T47D (cell line): ENCODE measurements around the gene IFNGR1.

Experiments
- DNase-seq, 2 experiments: peaks; one replicate each; pipeline versions ENCODE4 v3.0.0 to v3.0.0-alpha.2; 2011 to 2012; ENCODE audit warnings: low read depth in 1 of 2, low spot score in 1 of 2
- JUND ChIP-seq: IDR thresholded peaks from 2 replicates; pipeline ENCODE4 v1.6.1; 2012; ENCODE audit warnings: low read depth
- in situ Hi-C: cut with HindIII; loops from 2 replicates; pipeline ENCODE4 v1.10.0; 2016; ENCODE audit warnings: low sequenced_read_pairs, low pct_unique_long_range_greater_than_20kb

The IFNGR1 gene

DNA sequence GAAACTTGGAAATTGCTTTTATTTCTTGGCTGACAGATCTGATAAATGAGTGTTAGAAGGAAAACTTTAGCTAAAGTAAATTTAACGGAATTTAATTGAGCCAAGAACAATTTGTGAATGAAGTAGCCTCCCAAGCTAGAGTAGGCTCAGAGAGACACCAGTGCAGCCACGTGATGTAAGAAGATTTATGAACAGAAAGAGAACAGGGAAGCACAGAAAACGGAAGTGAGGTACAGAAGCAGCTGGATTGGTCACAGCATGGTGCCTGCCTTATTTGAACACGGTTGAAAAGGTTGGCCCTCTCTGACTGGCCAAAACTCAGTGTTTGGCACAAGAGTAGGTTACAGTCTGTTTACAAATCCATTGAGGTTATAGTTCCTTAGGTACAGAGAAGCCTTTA lies 29.5 kb upstream of the IFNGR1 start:
- peak in 1 of 2 experiments; percentile 12 for DNase-seq
- in situ Hi-C loops: no loop called here

DNA sequence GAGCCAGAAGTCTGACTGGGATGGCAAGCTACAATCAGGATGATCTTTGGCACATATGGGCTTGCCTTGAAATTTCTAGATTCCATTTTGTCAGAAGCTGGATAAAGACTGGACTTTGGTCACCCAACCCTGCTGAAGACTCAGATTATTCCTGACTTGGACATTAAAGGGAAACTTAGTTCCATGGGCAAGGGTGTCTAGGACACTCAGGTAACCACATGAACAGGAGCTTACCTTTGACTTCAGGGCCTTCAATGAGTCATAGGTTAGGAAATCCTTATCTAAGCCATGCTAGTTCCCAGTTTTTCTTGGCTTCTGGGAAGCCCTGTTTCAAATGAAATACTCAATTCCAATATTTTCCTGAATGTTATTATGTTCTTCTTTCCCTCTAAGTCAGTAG lies 28.5 kb upstream of the IFNGR1 start:
- no peak for DNase-seq
- TF ChIP-seq JUND: no peak
- in situ Hi-C loops: no loop called here

More for the DNA sequence above, 29.5 kb upstream of the IFNGR1 start:
- TF ChIP-seq JUND: no peak

DNA sequence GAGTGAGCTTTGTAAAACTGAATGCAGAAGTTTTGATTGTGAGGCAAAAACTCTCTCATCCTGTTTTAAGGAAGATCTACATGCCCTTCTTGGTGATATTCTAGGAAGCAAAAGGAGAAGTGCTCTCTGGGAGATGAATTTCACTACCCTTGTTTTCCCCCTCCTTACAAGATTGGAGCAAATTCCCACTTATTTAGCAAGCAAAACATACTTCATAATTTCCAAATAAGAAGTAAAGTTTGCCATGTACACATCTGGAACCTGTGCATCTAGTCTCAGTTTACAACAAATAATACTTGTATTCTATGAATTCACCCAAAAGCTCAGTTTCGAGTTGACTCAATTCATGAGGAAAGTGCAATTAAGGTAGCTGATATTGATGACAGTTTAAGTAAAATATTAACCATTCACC lies 27.6 kb upstream of the IFNGR1 start:
- TF ChIP-seq JUND: no peak
- DNase-seq: no peak
- in situ Hi-C loops: no loop called here

DNA sequence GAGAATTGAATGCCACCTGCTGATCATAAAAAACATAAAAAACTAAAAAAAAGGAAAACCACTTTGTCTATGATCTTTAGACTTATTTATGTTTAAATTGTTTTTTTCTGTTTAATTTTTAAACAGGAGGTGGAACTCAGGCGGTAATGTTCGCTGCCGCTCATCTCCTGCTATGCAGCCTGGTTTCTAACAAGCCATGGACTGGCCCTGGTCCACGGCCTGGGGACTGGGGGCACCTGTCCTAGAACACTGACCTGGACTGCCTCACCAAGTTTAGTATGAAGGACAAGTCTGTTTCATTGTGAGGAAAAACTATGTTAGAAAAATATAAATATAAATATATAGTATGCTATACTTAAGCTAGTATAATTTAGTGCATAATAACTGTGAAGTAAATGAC lies 27.0 kb upstream of the IFNGR1 start:
- in situ Hi-C loops: no loop called here
- no peak for TF ChIP-seq JUND
- DNase-seq: no peak

DNA sequence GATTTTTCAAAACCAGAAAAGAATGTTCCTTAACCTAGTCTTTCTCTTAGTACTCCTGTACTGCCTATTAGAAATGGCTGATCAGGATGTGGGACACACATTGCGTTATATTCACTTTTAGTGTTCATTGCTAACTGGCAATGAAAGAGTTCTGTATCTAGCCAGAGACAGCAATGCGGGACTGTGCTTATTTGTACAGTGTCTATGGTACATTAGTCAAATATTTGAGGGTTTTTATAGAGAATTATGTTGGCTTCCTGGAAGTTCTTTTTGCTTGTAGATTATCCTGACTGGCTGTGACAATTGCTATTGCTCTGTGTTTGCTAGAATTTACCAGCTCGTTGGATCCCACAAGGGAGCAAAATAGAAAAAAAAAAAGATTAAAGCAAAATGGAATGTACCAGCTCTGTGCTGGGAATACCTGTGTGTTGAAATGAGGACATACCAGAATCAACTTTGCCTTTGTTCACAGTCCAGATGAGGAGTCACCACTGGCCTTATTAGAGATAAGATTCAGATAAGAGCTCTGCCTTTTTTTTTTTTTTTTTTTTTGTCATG lies 22.4 kb upstream of the IFNGR1 start:
- TF ChIP-seq JUND: no peak
- in situ Hi-C loops: no loop called here
- no peak for DNase-seq

DNA sequence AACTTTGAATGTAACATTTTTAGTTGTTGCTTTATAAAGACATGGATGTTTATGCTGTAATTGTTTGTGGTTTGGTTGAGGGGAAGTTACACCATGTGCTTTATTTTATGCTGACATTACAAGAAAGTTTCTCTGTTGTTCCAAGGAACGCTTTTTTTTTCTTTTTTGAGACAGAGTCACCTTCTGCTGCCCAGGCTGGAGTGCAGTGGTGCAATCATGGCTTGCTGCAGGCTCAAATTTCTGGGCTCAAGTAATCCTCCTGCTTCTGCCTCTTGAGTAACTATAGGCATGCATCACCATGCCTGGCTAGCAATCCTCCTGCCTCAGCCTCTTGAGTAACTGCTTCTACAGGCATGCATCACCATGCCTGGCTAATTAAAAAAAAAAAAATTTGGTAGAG lies 21.0 kb upstream of the IFNGR1 start:
- in situ Hi-C loops: no loop called here
- DNase-seq: no peak

DNA sequence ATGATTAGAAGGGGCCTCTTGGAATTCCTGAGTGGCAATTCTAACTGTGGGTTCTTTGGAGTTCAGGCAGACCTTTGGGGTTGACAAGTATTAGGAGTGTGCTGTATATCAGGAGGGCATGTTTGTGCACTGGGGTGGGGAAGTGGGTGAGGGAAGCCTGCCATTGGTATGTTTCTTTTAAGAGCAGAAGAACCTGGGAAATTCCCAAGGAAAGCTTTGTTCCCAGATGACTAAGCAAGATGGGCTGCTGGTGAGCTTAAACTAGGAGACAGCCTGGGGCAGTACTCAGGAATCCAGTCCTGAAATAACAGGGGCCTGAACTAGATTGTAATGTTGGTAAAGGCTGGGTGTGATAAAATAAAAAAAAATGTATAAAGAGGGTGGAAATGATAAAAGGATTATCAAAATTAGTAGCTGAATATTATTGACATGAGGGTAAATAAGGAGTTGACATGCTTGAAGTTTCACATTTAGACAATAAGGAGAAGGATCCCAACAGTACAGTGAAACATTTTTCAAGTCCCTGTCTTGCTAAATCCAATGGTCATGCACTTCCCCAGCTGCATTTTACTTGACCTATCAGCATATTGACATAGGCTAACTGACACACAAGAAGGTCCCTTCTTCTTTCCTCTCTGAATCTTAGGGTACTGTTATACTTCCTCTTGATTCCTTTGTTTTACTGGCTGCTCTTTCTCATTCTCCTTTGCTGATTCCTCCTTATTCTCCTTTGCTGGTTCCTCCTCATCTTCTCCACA lies 18.4 kb upstream of the IFNGR1 start:
- in situ Hi-C loops: no loop called here
- no peak for DNase-seq
- no peak for TF ChIP-seq JUND

More for the DNA sequence above, 21.0 kb upstream of the IFNGR1 start:
- TF ChIP-seq JUND: no peak

DNA sequence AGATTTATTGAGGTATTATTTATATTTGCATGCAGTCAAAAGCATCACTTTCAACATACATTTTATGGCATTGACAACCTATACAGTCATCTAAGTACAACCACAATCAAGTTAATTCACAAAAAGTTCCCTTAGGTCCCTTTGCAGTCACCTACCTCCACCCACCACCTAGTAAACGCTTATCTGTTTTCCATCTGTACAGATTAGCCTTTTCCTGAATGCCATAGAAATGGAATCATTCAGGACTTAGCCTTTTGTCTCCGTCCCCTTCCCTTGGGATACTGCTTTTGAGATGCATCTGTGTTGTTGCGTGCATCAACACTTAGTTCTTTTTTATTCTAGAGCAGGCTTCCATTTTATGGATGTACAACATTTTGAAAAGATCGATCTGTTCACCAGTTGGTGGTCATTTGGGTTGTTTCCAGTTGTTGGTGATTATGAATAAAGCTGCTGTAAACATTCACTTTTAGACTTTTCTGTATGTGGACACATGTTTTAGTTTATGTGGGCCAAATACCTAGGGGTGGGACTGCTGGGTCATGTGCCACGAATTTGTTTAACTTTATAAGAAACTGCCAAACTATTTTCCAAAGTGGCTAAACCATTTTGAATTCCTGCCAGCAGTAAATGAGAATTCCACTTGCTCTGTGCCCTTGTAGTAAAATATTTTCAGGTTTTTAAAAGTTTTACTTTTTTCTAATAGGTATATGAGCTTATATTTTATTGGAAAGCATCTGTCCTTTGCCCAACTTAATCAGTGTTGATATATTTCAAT lies 17.6 kb upstream of the IFNGR1 start:
- no peak for DNase-seq
- in situ Hi-C loops: no loop called here
- no peak for TF ChIP-seq JUND

DNA sequence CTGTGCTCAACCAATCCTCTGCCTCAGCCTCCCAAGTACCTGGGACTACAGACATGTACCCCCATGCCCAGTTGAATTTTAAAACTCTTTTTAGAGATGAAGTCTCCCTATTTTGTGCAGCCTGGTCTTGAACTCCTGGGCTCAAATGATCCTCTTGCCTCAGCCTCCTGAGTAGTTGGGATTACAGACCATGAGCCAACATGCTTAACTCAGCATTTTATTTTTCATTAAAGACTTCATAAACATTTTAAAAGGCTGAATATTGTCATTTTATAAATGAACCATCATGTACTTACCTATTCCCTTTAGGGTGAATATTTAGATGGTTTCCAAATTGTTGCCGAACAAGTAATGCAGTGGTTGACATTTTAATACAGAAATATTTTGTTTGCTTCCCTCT lies 16.5 kb upstream of the IFNGR1 start:
- DNase-seq: no peak
- no peak for TF ChIP-seq JUND
- in situ Hi-C loops: no loop called here

DNA sequence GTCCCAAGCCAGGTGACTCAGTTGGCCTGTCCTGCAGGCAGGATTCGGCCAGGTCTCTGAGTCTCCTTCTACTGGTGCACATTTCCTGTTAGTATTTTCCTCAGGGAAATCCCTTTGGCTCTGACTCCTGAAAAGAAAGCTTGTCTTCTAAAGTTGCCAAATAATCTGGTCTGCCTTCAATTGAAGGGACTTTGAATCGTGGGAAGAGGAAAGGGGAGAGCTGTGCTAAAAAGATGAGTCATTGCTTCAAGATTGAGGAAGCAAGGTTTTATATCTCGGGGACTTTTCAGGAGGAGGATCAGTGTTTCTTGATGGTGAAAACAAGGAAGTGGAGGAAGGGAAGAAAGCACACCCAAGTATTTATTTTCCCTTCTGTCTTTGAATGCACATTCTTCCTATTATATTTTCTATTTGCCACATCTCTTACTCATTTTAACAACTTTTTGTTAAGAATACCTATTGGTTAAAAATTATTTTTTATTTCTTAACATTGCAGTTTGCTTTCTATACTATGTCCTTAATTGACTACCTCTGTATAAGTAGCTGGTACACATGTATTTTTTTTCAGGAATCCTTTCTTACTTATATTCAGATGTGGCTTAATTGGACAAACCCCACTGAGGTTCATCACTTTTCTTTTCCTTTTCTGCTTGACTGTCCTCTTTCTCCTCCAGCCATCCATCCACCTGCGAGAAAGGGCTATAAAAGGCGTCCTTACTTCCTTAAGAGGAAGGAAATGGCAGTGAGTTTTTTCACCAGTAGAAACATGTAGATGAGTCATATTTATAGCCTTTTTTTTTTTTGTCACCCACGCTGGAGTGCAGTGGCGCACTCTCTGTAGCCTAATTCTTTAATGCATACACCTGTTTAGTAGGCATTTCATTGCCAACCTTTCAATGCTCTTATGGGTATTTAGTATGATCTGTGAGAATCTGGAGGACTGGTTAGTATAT lies 15.0 kb upstream of the IFNGR1 start:
- no peak for TF ChIP-seq JUND
- no peak for DNase-seq
- in situ Hi-C loops: no loop called here

DNA sequence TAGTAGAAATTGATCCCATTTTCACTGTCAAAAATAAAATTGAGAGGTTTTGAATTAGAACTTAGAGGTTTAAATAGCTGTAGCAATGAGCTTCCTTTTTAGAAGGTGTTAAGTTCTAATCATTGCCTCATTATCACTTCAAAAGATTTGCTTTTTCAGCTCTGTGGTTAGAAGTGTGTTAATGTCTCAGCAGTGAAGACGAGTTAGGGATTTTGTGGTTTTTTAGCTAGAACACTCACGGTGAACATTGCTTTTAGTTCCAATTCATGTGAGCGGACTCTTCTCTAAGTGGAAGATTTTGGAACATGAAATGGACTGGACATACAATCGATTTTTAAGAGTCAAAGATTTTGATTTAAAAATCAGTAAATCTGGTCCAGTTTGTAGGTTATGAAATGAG lies 12.7 kb upstream of the IFNGR1 start:
- in situ Hi-C loops: no loop called here
- DNase-seq: no peak
- TF ChIP-seq JUND: no peak

DNA sequence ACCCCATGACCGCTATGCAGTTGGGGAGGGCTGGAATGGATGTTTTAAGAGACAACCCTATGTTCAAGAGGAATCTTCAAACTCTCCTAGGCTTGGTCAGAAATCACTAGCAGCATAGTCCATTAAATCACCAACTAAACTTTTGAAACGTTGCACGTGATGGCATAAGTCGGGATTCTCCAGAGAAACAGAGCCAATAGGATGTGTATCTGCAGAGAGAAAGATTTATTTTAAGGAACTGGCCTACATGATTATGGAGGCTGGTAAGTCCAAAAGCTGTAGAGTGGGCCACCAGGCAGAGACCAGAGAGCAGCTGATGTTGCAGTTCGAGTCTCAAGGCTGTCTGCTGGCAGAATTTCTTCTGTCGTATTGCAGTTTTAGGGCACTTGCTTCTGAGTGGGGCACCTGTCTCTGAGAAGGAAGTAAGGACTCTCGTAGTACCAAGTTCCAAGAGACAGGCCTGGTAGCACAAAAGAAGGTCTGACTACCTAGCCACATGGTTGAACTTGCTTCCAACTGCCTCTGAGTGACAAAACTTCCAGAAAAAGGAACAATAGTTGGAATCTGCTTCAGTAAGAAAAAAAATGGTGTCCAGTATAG lies 11.9 kb upstream of the IFNGR1 start:
- TF ChIP-seq JUND: no peak
- DNase-seq: no peak
- in situ Hi-C loops: no loop called here
